NCI-H2196 treated with DMSO at 0.1 percent for 48 hours (cell line): Measurements from ENCODE around the gene LRRC8D.
"Not testable (repeated sequence)": the region's sequence is repeated elsewhere in the genome, so short reads cannot be mapped to it uniquely, and the experiment has no call there.

Experiments used
- DNase-seq: peaks from one replicate; lab custom pipeline; 2025; ENCODE audit not compliant: unreplicated experiment; lab: John Stamatoyannopoulos, UW

Gene LRRC8D

DNA sequence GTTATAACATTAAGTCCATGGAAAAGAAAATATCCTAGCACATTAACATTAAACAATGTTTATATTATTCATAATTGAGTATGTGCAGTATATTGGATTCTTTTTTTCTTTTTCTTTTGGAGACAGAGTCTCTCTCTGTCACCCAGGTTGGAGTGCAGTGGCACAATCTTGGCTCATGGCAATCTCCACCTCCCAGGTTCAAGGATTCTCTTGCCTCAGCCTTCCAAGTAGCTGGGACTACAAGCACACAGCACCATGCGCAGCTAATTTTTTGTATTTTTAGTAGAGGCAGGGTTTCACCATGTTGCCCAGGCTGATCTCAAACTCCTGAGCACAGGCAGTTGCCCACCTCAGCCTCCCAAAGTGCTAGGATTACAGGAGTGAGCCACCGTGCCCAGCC lies 162.0 kb downstream of the LRRC8D start:
- DNase-seq = not testable (repeated sequence)

DNA sequence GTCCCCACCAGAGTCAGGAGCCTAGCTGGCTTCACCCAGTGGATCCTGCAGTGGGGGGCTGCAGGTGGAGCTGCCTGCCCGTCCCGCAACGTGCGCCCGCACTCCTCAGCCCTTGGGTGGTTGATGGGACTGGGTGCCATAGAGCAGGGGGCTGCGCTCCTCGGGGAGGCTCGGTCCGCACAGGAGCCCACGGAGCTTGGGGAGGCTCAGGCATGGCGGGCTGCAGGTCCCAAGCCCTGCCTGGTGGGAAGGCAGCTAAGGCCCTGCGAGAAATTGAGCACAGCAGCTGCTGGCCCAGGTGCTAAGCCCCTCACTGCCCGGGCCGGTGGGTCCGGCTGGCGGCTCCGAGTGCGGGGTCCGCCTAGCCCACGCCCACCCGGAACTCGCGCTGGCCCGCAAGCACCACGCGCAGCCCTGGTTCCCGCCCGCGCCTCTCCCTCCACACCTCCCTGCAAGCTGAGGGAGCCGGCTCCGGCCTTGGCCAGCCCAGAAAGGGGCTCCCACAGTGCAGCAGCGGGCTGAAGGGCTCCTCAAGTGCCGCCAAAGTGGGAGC lies 163.8 kb downstream of the LRRC8D start:
- DNase-seq = not testable (repeated sequence)

DNA sequence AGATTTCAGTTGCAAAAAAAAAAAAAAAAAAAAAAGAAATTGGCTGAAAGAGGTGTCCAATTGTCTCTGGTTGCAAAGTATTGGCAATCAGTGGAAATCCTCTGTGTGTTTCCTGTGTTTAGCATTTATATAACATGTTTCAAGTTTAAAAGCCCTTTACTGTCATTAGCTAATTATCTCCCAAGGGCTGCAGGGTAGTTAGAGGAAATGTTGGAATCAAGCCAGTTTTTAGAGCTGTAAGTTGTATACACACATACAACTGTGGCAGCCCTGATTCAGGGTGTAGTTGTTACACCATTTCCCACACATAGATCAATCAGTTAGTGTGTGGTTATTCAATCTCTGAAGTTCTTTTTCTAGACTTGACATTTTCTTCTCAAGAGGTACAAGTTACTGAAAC lies 165.2 kb downstream of the LRRC8D start:
- DNase-seq = no peak
